ENCODE data around the gene NTM. TPM values are rescaled to one million over a fixed set of nuclear protein-coding genes. Genes with fewer than 3 reads are reported as not detected.

NTM gene
- total RNA-seq, 1 experiment from 2014 or later: 8.6 TPM

DNA sequence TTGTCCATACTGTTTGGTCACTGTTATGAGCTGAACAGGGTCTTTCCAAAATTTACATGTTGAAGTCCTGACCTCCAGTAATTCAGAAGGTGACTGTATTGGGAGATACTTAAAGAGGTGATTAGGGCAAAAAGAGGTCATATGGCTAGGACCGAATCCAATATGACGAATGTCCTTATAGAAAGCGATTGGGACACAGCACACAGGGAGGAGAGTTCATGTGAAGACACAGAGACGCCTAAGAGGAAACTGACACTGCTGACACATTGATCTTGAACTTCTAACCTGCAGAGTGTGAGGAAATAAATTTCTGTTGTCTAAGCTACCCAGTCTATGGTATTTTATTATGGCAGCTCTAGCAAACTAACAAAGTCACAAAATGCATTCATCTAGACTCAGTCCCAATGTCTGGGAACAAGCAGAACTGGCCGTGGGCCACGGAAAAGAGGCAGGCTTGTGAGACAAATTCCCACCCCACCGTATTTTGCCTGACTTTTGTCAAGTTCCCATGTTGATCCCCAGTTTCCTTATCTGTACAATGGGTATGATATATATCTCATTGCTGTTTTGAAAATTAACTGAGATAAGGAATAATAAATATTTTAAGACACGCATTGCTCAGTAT is 295.0 kb downstream of the NTM start:
- POLR2A ChIA-PET (ENCODE audit: low non-redundant PET): no interaction called here
- TF ChIP-seq EZH2 (IDR thresholded peaks at IDR 0.05; ENCODE audit: borderline replicate concordance, low read depth, low read length, poor library complexity, severe bottlenecking): no peak
- TF ChIP-seq, protein P1, sequence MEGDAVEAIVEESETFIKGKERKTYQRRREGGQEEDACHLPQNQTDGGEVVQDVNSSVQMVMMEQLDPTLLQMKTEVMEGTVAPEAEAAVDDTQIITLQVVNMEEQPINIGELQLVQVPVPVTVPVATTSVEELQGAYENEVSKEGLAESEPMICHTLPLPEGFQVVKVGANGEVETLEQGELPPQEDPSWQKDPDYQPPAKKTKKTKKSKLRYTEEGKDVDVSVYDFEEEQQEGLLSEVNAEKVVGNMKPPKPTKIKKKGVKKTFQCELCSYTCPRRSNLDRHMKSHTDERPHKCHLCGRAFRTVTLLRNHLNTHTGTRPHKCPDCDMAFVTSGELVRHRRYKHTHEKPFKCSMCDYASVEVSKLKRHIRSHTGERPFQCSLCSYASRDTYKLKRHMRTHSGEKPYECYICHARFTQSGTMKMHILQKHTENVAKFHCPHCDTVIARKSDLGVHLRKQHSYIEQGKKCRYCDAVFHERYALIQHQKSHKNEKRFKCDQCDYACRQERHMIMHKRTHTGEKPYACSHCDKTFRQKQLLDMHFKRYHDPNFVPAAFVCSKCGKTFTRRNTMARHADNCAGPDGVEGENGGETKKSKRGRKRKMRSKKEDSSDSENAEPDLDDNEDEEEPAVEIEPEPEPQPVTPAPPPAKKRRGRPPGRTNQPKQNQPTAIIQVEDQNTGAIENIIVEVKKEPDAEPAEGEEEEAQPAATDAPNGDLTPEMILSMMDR (conservative IDR thresholded peaks at IDR 0.05; ENCODE audit: low read depth, low read length): no peak

DNA sequence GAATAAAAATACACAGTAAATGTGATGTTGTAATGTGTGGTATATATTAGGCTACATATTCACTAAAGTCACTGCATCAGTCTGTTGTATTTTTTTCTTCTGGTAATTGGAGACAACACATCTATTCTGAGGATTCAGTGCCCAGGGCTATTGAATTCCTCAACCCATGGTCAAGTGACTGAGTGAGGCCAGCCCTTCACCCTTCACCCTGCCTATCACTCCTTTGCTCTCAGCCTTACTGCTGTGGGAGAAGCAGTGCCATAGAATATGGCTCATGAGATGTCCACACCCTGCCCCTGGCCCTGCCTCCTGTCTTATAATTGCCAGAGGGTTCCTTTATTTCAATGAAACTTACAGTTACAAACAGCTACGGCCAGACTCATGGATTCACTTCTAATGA is 295.6 kb downstream of the NTM start:
- no TSS peak for BruUV-seq (replicated peaks)
- no peak for DNase-seq (ENCODE audit: low spot score)
- ChIA-PET CTCF (no interaction called here), POLR2A (ENCODE audit: low non-redundant PET) (no interaction called here)
- Histone ChIP-seq H3K36me3 (ENCODE audit: insufficient read depth, low read length, poor library complexity, severe bottlenecking) (no peaks in the 10 kb centered on the region), H3K9me3 (ENCODE audit: low read depth, low read length, poor library complexity, severe bottlenecking) (no peaks in the 10 kb centered on the region), H3K27me3 (replicated peaks; ENCODE audit: insufficient read depth, low read depth, low read length, poor library complexity) (peaks cover 16% of the 10 kb centered on the region), H3K27ac (ENCODE audit: low read depth, low read length, poor library complexity, severe bottlenecking) (no peak overlapping the region), H3K4me1 (ENCODE audit: insufficient read depth, low read length, poor library complexity, severe bottlenecking) (no peaks in the 10 kb centered on the region), H3K4me3 (ENCODE audit: low read depth, low read length, poor library complexity, severe bottlenecking) (no peak overlapping the region)
- TF ChIP-seq EZH2 (IDR thresholded peaks at IDR 0.05; ENCODE audit: borderline replicate concordance, low read depth, low read length, poor library complexity, severe bottlenecking): no peak
- TF ChIP-seq, protein P1 (conservative IDR thresholded peaks at IDR 0.05; ENCODE audit: low read depth, low read length): no peak
- intact Hi-C loops (cut with micrococcal nuclease; ENCODE audit: unreplicated experiment): no loop called here

More for the DNA sequence above, 295.0 kb downstream of the NTM start:
- H3K36me3 ChIP-seq (ENCODE audit: insufficient read depth, low read length, poor library complexity, severe bottlenecking): no peaks in the 10 kb centered on the region
- H3K4me1 ChIP-seq (ENCODE audit: insufficient read depth, low read length, poor library complexity, severe bottlenecking): no peaks in the 10 kb centered on the region
- DNase-seq (ENCODE audit: low spot score): no peak
- intact Hi-C loops (cut with micrococcal nuclease; ENCODE audit: unreplicated experiment): no loop called here
- H3K4me3 ChIP-seq (ENCODE audit: low read depth, low read length, poor library complexity, severe bottlenecking): no peak overlapping the region
- H3K27me3 ChIP-seq (replicated peaks; ENCODE audit: insufficient read depth, low read depth, low read length, poor library complexity): peaks cover 21% of the 10 kb centered on the region
- no peak overlapping the region for H3K27ac ChIP-seq (ENCODE audit: low read depth, low read length, poor library complexity, severe bottlenecking)
- CTCF ChIA-PET: no interaction called here
- H3K9me3 ChIP-seq (ENCODE audit: low read depth, low read length, poor library complexity, severe bottlenecking): no peaks in the 10 kb centered on the region
- BruUV-seq (replicated peaks): no TSS peak

DNA sequence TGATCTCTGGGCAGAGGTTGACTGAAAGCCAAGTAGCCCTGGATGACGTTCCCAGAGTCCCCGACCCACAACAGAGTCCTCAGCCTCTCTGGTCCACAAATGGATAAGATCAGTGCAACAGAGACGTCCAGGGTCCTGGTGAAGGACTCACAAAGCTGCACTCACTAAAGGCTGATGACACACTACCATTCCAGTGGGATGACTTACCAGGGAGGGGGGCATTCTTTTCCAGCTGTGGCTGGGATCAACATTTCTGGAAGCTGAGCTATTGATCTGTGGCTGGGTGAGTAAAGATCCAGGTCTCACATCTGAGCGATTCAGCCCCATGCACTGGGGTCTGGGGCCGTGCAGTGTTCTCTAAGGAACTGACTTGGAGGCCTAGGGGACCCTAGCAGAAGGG is 296.2 kb downstream of the NTM start:
- no TSS peak for BruUV-seq (replicated peaks)
- Histone ChIP-seq H3K9me3 (ENCODE audit: low read depth, low read length, poor library complexity, severe bottlenecking) (no peaks in the 10 kb centered on the region), H3K27ac (ENCODE audit: low read depth, low read length, poor library complexity, severe bottlenecking) (no peak overlapping the region), H3K4me3 (ENCODE audit: low read depth, low read length, poor library complexity, severe bottlenecking) (no peak overlapping the region), H3K36me3 (ENCODE audit: insufficient read depth, low read length, poor library complexity, severe bottlenecking) (no peaks in the 10 kb centered on the region), H3K27me3 (replicated peaks; ENCODE audit: insufficient read depth, low read depth, low read length, poor library complexity) (peaks cover 11% of the 10 kb centered on the region), H3K4me1 (ENCODE audit: insufficient read depth, low read length, poor library complexity, severe bottlenecking) (no peaks in the 10 kb centered on the region)
- ChIA-PET CTCF (no interaction called here), POLR2A (ENCODE audit: low non-redundant PET) (no interaction called here)
- TF ChIP-seq, protein P1 (conservative IDR thresholded peaks at IDR 0.05; ENCODE audit: low read depth, low read length): no peak
- no peak for TF ChIP-seq EZH2 (IDR thresholded peaks at IDR 0.05; ENCODE audit: borderline replicate concordance, low read depth, low read length, poor library complexity, severe bottlenecking)
- intact Hi-C loops (cut with micrococcal nuclease; ENCODE audit: unreplicated experiment): no loop called here
- no peak for DNase-seq (ENCODE audit: low spot score)
